ENCODE measurements around the gene CNOT4.
A peak's percentile ranks its signal among the peaks of the same experiment; 100 is the strongest.
"Not testable (repeated sequence)": the region's sequence is repeated elsewhere in the genome, so short reads cannot be mapped to it uniquely, and the experiment has no call there.

The CNOT4 gene

GRCh38 chr7:135366843-135367508 lies 142.9 kb downstream of the CNOT4 start:
- no peak for DNase-seq (ENCODE audit: low read depth in 4 of 4, low spot score in 1 of 4)

- DNase-seq (ENCODE audit: low read depth in 4 of 4, low spot score in 1 of 4): no peak
Observed at GRCh38 chr7:135365721-135366120, 144.2 kb downstream of the CNOT4 start.

- DNase-seq (ENCODE audit: low read depth in 4 of 4, low spot score in 1 of 4): no peak
Observed at GRCh38 chr7:135364206-135364605, 145.7 kb downstream of the CNOT4 start.

- DNase-seq (ENCODE audit: low read depth in 4 of 4, low spot score in 1 of 4): no peak
Observed at GRCh38 chr7:135362871-135363270, 147.0 kb downstream of the CNOT4 start.

- no peak for DNase-seq (ENCODE audit: low read depth in 4 of 4, low spot score in 1 of 4)
Observed at GRCh38 chr7:135361788-135362187, 148.1 kb downstream of the CNOT4 start.

- no peak for DNase-seq (ENCODE audit: low read depth in 4 of 4, low spot score in 1 of 4)
Observed at GRCh38 chr7:135359615-135360014, 150.3 kb downstream of the CNOT4 start.

- no peak for DNase-seq (ENCODE audit: low read depth in 4 of 4, low spot score in 1 of 4)
Observed at GRCh38 chr7:135355377-135356048, 154.4 kb downstream of the CNOT4 start.

- DNase-seq (ENCODE audit: low read depth in 4 of 4, low spot score in 1 of 4): no peak
Observed at GRCh38 chr7:135353832-135354231, 156.1 kb downstream of the CNOT4 start.

- no peak for DNase-seq (ENCODE audit: low read depth in 4 of 4, low spot score in 1 of 4)
Observed at GRCh38 chr7:135352285-135352684, 157.6 kb downstream of the CNOT4 start.

GRCh38 chr7:135351070-135351469 lies 158.8 kb downstream of the CNOT4 start:
- not testable (repeated sequence) for DNase-seq (ENCODE audit: low read depth in 4 of 4, low spot score in 1 of 4)

GRCh38 chr7:135349746-135350145 lies 160.2 kb downstream of the CNOT4 start:
- DNase-seq (ENCODE audit: low read depth in 4 of 4, low spot score in 1 of 4): no peak

GRCh38 chr7:135348493-135348892 lies 161.4 kb downstream of the CNOT4 start:
- DNase-seq (ENCODE audit: low read depth in 4 of 4, low spot score in 1 of 4): no peak

- DNase-seq (ENCODE audit: low read depth in 4 of 4, low spot score in 1 of 4): no peak
Observed at GRCh38 chr7:135343361-135343760, 166.5 kb downstream of the CNOT4 start.

- no peak for DNase-seq (ENCODE audit: low read depth in 4 of 4, low spot score in 1 of 4)
Observed at GRCh38 chr7:135342887-135343286, 167.0 kb downstream of the CNOT4 start.

- no peak for DNase-seq (ENCODE audit: low read depth in 4 of 4, low spot score in 1 of 4)
Observed at GRCh38 chr7:135341049-135341448, 168.9 kb downstream of the CNOT4 start.

GRCh38 chr7:135337977-135338550 lies 171.8 kb downstream of the CNOT4 start:
- DNase-seq (ENCODE audit: low read depth in 4 of 4, low spot score in 1 of 4): no peak

GRCh38 chr7:135337506-135337905 lies 172.4 kb downstream of the CNOT4 start:
- DNase-seq (ENCODE audit: low read depth in 4 of 4, low spot score in 1 of 4): no peak

GRCh38 chr7:135335628-135336139 lies 174.2 kb downstream of the CNOT4 start:
- DNase-seq (ENCODE audit: low read depth in 4 of 4, low spot score in 1 of 4): peak in 2 of 4 experiments; percentile 15 to 18

GRCh38 chr7:135334830-135335543 lies 174.9 kb downstream of the CNOT4 start:
- DNase-seq (ENCODE audit: low read depth in 4 of 4, low spot score in 1 of 4): no peak

- DNase-seq (ENCODE audit: low read depth in 4 of 4, low spot score in 1 of 4): no peak
Observed at GRCh38 chr7:135333946-135334345, 176.0 kb downstream of the CNOT4 start.

- no peak for DNase-seq (ENCODE audit: low read depth in 4 of 4, low spot score in 1 of 4)
Observed at GRCh38 chr7:135333200-135333599, 176.7 kb downstream of the CNOT4 start.

- DNase-seq (ENCODE audit: low read depth in 4 of 4, low spot score in 1 of 4): no peak
Observed at GRCh38 chr7:135330088-135330487, 179.8 kb downstream of the CNOT4 start.
